Duodenal mucosa (tissue), 2 donors: ENCODE data around the gene SPDYE4.

Experiments used
- H3K27ac ChIP-seq: one replicate; pipeline ENCODE4 v1.7.0; 2013; ENCODE audit warnings: low read depth, low read length
- H3K27me3 ChIP-seq, 2 donors: one replicate each; pipeline ENCODE4 v1.7.0; 2013; ENCODE audit warnings: low read length in 2 of 2, control low read depth in 1 of 2; ENCODE audit not compliant: insufficient read depth in 2 of 2, control insufficient read depth in 1 of 2
- H3K36me3 ChIP-seq, 2 donors: one replicate each; pipeline ENCODE4 v1.7.0; 2013; ENCODE audit warnings: low read length in 2 of 2, control low read depth in 1 of 2; ENCODE audit not compliant: insufficient read depth in 2 of 2, control insufficient read depth in 1 of 2
- H3K4me1 ChIP-seq, 2 donors: one replicate each; pipeline ENCODE4 v1.7.0; 2013; ENCODE audit warnings: low read length in 2 of 2, control low read depth in 1 of 2; ENCODE audit not compliant: insufficient read depth in 2 of 2, control insufficient read depth in 1 of 2
- H3K4me3 ChIP-seq, 2 donors: one replicate each; pipeline ENCODE4 v1.7.0; 2013; ENCODE audit warnings: low read length in 2 of 2, low read depth in 1 of 2
- H3K9ac ChIP-seq, 2 donors: one replicate each; pipeline ENCODE4 v1.7.0; 2013; ENCODE audit warnings: low read length in 2 of 2, low read depth in 1 of 2
- H3K9me3 ChIP-seq, 2 donors: one replicate each; pipeline ENCODE4 v1.7.0; 2013; ENCODE audit warnings: low read length in 2 of 2, control low read depth in 1 of 2; ENCODE audit not compliant: control insufficient read depth in 1 of 2

Gene SPDYE4

GRCh38 chr17:8701754-8702153 is 56.6 kb downstream of the SPDYE4 start:
- H3K27ac ChIP-seq, result no peak overlapping the region
- no peak overlapping the region for H3K9ac ChIP-seq
- H3K9me3 ChIP-seq, result no peaks in the 10 kb centered on the region
- H3K27me3 ChIP-seq, result no peaks in the 10 kb centered on the region
- no peak overlapping the region for H3K4me3 ChIP-seq
- H3K4me1 ChIP-seq, result peaks cover 3 to 6% of the 10 kb centered on the region in 2 donors
- H3K36me3 ChIP-seq, result no peaks in the 10 kb centered on the region

GRCh38 chr17:8701221-8701620 is 57.1 kb downstream of the SPDYE4 start:
- peaks cover 3 to 6% of the 10 kb centered on the region in 2 donors for H3K4me1 ChIP-seq
- no peaks in the 10 kb centered on the region for H3K36me3 ChIP-seq
- H3K27me3 ChIP-seq, result no peaks in the 10 kb centered on the region

More at GRCh38 chr17:8701221-8701620, 57.1 kb downstream of the SPDYE4 start:
- Histone ChIP-seq H3K4me3 (no peak overlapping the region), H3K9ac (no peak overlapping the region), H3K9me3 (no peaks in the 10 kb centered on the region), H3K27ac (no peak overlapping the region)
